CD4-positive, alpha-beta T cell treated with Interleukin-15 for 4 hours (primary cell): ENCODE data around the gene MED26.
"Not testable (repeated sequence)": the region's sequence is repeated elsewhere in the genome, so short reads cannot be mapped to it uniquely, and the experiment has no call there.

Source experiments
- DNase-seq: peaks from one replicate; pipeline ENCODE4 v3.0.0-alpha.2; 2020; ENCODE audit warnings: low spot score

The MED26 gene

DNA sequence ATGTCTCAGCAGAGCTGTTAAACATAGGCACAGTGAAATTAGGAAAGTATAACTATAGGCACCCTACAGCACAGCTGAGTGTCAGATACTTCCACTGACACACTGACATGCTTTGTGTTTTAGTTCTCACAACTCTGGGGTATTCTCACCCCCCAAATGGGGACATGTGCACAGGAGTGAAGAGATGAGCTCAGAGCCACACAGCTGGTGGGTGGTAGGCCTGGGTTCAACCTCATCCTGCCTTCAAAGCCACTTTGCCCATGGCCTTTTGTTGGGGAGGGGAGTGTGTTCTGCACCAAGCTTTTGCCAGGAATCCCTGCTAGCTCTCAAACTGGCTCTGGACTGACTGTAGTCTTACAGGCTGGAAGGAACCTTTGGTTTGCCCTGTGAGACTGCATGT, 54.1 kb downstream of the MED26 start:
- no peak for DNase-seq

DNA sequence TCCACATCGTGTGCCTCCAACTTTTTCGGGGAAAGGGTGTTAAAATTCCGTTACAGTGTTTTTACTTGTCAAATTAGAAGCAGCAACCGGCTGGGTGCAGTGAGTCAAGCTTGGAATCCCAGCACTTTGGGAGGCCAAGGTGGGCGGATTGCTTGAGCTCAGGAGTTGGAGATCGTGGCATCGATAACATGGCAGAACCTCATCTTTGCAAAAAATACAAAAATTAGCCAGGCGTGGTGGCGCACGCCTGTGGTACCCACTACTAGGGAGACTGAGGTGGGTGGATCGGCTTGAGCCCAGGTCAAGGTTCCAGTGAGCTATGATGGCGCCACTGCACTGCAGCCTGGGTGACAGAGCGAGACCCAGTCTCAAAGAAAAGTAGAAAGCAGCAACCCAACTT, 54.7 kb downstream of the MED26 start:
- no peak for DNase-seq

DNA sequence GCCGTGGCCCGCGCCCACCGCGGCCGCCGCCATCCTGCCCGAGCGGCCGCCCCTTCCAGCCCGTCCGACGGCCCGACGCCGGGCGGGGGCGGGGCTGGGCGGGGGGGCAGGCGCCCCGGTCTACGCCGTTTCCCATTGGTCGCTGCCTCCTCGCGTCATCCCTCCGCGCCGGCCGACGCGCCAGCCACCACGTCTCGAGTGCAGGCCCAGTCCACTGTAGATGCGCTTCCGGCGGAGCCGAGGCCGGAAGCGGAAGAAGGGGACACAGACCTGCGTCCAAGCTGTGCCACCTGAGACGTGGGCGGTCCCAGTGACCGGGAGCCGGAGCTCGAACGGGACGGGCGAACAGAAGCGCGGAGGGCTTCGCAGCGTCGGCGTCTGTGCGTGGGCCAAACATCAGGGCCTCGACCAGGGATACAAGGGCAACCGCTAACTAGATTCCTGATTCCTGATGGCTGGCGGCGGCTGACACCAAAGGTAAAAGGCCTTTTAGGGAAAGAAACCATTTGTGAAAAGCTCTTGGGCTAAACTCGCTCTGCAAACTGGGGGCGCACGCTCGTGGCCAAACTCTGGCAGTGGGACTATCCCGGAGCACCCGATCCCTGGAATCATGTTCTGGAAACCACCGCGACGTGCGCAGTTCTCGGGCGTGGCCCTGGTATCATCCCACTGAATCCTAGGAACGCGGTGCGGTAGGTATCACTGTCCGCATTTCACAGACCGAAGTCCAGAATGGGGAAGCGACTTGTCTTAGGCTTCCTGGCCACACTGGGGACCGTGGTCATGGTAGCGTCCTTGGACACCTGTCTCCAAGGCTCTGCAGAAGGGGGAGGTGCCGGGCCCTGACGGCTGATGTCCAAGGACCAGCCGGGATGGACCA, 55.4 kb downstream of the MED26 start, which contains the start of gene SLC35E1:
Gene SLC35E1 (minus strand): TSS at position 84 of the 880 bp plus-strand sequence. CDS start 51 bp downstream, at position 33.
- peak; percentile 91 for DNase-seq

DNA sequence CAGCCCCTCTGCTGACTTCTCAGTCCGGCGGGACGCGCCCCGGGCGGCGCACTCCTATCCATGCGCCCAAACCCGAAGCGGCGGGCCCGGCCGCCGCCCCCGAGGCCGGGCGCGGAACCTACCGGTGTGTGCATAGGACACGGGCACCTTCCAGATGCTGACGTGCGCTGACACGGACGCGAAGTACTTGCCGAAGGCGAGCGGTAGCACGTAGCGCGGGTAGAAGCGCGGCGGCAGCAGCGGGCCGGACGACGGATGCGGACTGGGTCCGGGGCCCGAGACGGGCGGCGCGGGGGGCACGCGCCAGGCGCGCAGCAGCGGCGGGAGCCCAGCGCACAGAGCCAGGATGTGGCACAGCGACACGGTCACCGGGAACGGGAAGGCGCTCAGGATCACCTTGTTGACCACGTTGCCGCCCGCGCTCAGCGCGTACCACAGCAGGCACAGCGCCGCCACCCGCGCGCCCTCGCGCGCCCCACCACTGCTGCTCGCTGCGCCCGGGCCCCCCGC, 56.1 kb downstream of the MED26 start:
- DNase-seq = peak; percentile 28

DNA sequence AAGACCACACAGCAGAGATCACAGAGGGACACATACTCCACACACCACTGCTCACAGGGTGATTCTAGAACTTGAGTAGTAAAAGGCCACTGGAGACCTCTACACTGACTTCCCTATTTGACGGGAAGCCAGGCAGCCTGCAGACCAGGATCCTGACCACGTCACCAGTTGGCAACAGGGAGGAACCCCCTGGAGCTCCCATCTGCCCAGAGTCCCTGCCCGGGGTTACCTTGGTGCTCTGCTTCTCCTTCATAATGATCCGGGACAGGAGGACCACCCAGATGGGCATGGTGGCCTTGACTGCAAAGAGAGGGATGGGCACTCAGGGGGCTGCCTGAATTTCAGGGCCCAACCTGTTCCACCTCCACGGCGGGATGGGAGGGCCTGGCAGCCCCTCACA, 56.7 kb downstream of the MED26 start:
- no peak for DNase-seq

DNA sequence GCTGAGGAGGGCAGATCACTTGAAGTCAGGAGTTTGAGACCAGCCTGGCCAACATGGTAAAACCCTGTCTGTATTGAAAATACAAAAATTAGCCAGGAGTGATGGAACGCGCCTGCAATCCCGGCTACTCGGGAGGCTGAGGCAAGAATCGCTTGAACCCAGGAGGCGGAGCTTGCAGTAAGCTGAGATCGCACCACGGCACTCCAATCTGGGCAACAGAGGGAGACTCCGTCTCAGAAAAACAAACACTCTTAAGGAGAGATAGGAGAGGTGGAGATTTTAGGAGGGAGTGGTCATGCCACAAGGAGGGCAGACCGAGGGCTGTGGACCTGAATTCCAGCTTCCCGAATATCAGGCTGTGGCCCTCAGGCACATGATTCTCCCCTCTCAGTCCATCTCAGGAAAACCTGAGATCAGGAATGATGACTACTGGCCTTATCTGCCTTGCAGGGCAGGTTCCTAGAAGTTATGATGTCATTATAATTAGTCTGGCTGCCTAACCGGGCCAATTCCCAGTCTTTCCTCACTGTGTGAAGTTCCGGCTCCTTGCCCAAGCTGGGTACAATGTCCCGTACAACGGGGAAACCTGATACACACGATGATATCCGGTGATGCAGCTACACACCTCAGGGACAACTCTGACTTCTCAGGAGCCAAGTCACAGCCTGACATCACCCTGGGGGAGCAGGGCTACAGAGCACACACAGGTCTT, 58.2 kb downstream of the MED26 start:
- no peak for DNase-seq

DNA sequence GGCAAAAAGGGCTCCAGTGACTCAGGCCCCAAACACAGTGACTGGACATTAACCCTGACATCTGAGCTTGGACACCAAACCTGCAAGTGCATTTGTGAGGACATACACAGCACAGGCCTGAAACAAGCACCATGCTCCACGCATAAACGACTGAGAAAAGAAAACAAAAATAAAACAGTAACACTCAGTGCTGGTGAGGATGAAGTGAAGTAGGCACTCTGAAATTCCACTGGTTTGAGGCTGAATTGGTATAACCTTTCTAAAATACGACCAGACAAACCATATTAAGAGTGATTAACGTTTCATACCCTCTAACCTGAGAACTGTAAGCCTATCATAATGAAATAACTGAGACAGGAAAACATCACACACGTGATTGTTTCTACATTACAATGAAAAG, 61.3 kb downstream of the MED26 start:
- DNase-seq = no peak

DNA sequence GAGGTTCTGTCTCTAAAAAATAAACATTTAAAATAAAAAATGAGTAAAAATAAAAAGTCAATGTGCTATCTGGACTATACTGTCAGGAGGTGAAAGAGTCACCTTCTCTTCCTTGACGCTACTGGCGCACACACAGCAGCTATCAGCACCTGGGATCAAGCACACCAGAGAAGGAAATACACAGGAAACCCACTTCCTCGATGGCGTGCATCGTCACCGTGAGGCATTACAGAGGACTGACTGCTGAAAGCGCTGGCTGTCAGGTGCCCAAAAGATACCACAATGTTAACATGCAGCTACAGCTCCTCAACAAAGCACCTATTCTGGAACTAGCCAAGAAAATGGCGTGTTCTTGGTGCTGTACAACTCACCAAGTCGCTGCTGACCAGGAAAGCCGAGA, 61.8 kb downstream of the MED26 start:
- peak; percentile 86 for DNase-seq

DNA sequence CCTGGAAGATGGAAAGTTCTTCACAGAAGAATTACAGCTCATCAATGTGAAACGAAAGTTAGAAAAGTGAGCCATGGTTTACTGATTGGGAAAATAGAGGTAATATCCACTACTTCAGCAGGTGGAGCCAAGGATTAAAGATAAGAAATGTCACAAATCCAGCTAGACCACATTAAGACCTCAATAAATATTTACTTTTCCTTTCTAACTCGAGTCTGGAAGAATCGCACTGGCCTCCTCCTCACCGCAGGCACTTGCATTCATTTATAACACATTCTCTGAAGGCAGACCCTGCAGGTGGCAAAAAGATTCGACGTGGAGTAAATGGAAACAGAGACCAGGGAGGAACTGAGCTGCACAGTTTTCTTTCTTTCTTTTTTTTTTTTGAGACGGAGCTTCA, 63.2 kb downstream of the MED26 start:
- DNase-seq = no peak

DNA sequence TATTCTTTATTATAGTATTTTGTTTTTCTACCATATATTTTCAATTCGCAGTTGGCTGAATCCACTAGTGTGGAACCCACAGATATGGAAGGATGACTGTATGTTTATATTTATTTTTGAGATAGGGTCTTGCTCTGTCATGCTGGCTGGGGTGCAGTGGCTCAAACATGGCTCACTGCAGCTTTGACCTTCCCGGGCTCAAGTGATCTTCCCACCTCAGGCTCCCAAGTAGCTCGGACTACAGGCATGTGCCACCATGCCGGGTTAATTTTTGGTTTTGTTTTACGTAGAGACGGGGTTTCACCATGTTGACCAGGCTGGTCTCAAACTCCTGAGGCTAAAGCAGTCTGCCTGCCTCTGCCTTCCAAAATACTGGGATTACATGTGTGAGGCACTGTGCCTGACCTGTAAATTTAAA, 65.4 kb downstream of the MED26 start:
- no peak for DNase-seq

DNA sequence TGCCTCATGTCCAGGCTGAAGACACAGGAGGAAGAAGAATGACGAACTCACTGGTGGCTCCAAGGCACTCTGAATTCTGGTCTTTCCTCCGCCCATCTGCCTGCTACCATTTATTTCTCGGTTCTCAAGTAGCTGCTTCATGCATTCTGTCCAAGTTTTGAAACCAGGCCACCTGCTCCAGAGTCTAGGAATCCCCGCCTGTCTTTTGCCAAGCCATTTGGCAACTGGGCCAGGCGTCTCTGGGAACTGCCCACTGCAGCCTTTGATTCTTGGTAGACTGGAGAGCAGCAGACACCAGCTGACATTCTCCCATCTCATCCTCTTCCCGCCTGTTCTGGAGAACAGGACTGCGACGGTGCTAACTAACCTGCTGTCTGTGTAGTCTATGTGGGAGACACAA, 66.6 kb downstream of the MED26 start:
- no peak for DNase-seq

DNA sequence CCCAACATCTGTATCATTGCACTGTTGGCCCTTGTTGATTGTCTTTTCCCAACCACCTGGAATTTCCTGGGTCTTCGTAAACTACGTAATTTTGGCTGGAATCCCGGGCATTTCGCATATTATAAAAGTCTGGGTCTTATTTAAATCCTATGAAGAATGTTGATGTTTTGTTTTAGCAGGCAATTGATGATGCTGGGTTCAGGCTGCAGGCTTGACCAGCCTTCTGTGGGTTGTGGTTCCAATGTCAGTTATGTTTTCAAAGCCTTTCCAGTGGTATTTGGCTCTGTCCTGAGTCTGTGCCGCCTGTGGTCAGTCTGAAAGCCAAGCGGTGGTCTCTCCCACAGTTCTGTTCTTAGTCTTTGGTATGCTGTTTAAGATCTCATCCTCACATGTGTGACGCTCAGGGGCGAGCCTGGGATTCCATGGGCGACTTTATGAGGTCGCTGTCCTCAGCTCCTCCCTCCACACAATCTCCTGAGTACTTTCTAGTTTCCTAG, 68.2 kb downstream of the MED26 start:
- no peak for DNase-seq

DNA sequence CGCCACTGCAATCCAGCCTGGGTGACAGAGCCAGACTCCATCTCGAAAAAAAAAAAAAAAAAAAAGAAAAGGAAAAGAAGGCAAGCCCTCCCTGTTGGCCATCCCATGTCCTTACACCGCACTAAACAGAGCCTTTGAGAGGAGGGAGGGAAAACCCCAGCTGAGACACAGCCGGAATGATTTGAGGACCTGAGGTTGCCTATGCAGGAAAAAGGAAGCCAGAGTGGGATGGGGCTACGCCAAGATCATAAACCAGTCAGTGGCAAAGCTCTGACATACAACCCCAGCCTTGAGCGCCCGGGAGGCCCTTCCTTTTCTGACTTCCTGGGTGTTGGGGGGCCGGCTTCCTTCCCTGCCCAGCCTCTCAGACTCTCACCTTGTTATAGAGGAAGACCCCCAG, 73.2 kb downstream of the MED26 start:
- no peak for DNase-seq

DNA sequence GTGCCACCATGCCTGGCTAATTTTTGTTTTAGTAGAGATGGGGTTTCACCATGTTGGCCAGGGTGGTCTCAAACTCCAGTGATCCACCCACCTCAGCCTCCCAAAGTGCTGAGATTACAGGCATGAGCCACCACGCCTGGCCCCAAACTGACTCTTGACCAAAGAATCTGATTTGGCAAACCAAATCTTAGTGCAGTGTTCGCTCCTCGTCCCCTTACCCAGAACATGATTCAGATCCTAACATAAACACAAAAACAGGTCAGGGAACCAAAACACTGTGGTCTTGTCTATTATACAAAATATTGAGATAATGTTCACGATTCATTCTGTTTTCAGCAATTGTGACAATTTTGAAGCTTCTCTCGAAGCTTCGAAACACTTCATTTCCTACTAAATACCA, 76.1 kb downstream of the MED26 start:
- DNase-seq = not testable (repeated sequence)

DNA sequence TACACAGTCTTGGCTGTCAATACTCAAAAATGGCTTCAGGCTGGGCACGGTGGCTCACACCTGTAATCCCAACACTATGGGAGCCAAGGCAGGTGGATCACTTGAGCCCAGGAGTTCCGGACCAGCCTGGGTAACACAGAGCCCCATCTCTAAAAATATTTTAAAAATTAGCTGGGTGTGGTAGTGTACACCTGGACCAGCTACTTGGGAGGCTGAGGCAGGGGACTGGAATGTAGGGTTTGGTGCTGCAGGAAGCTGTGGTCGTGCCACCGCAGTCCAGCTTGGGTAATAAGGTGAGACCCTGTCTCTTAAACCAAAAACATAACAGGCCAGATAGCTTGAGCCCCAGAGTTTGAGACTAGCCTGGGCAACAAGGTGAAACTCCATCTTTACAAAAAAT, 79.0 kb downstream of the MED26 start:
- no peak for DNase-seq

DNA sequence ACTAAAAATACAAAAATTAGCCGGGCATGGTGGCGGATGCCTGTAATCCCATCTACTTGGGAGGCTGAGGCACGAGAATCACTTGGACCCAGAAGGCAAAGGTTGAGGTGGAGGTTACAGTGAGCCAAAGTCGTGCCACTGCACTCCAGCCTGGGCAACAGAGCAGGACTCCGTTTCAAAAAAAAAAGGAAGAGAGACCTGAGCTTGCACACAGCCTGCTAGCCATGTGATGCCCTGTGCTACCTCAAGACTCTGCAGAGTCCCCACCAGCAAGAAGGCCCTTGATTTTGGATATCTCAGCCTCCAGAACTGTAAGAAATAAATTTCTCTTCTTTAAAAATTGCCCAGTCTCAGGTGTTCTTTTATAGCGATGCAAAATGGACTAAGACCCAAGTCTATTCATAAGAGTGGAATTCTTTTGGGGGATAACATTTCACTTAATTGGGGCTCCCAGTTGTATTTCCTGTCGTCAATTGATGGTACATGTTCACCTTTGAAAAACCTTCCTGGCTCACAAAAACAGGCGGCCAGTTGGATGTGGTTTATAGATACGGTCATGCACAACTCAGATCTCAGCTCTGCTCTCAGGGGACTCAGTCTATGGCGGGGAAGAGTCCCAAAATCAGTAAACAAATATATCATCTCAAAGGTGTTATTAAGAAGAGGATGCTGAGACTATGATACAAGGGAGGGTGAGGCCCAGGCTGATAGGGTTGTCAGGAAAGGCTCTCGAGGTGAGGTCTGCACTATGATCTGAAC, 83.4 kb downstream of the MED26 start:
- no peak for DNase-seq

DNA sequence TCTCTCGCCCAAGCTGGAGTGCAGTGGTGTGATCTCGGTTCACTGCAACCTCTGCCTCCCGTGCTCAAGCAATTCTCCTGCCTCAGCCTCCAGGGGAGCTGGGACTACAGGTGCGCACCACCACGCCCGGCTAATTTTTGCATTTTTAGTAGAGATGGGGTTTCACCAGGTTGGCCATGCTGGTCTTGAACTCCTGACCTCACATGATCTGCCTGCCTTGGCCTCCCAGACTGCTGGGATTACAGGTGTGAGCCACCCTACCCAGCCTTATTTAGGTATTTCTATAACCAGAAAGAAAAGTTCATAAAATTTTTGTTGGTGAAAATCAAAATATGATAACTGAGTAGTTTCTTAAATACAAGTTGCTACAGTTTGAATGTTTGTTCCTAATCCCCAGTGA, 84.3 kb downstream of the MED26 start:
- DNase-seq = not testable (repeated sequence)

DNA sequence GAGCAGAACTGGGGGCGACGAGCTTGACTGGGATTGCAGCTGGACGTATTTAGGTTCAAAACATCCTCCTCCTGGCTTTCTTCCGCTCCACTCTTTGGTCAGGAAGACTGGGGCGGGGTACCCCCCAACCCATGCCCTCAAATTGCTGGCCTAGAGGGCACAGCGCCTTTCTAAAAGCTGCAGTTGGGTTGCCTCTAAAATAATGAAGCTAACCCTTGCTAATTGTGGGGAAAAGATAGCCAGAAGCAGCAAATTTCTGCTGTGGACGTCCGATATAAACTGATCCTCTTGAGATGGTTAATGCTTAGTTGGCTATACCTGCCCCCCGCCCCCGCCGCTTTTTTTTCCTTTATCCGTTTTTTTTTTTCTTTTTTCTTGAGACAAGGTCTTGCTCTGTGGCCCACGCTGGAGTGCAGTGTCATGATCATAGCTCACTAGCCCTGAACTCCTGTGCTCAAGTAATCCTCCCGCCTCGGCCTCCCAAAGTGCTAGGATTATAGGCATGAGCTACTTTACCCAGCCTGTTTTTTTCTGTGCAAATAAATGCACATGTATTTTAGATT, 85.0 kb downstream of the MED26 start:
- no peak for DNase-seq

DNA sequence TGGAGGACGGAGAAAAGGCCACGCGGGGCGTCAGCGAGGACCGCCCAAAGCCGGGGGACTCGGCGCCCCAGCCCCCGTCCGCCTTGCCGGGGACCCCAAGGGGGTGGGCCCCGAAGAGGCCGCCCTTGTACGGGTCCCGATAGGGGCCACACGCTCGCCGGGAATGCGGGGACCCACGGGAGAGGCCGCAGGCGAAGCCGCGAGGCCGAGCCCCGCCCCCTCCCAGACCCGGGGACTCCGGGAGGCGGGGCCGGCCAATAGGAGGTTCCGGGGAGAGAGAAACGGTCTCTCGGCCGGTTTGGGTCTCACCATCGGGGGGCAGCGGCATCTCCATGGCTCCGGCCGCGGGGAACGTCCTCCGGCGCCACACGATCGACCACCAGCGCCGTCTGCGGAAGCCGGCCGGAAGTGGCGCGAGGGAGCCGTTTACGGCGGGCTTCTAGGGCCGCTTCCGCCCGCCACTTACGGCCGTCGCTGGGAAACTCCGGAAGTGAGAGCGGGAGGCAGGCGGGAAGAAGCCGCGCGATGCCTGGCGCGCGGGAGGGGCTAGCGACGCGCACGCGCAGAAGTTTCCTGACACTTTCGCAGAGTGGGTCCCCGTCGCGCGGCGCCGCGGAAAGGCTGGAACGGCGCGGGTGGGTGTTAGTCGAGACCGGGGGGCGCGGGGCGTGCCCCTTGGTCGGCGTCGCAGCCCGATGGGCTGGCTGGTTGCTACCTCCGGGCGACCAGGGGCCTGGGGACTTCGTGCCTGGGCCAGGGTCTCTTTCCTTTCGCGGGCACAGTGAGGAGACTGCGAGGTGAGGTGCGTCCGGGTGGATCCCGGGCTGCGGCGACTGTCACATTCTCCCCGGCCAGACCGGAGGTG, 85.7 kb downstream of the MED26 start, which contains the start of gene CHERP:
Gene CHERP (minus strand): TSS at position 393 of the 865 bp plus-strand sequence. CDS start 59 bp downstream, at position 334.
- peak; percentile 94 for DNase-seq

DNA sequence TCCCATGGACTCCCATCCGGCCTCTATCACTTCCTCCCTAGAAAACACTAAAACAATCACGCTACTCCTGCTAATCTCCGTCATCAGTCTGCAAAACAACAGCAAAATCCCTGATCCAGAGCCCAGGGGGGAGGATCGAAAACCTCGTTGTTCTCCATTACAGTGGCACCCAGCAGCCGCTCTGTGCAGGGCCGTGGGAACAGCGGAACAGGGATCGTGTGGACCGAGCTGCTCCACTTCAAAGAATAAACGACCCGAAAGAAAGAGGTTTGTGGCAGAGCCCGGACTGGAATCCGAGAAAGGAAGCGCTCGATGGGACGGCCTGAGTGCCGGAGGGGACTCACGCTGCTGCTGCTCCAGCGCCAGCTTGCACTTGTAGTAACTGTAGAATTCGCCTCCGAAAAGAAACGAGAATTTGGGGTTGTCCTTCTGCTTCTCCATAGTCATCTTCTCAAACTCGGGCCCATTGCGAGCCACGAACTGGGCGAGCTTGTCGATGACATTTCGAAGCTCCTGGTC, 86.4 kb downstream of the MED26 start:
- DNase-seq = no peak
